NB4 (cell line): ENCODE measurements around the gene PCNT.

Source experiments
- MYC ChIP-seq: IDR thresholded peaks from 2 replicates; pipeline ENCODE4 v1.6.1; 2011; ENCODE audit warnings: low read depth, low read length
- POLR2A ChIP-seq: IDR thresholded peaks from 2 replicates; pipeline ENCODE4 v1.6.1; 2011; ENCODE audit warnings: mild to moderate bottlenecking; ENCODE audit not compliant: insufficient read length; ENCODE audit errors: extremely low read depth

DNA sequence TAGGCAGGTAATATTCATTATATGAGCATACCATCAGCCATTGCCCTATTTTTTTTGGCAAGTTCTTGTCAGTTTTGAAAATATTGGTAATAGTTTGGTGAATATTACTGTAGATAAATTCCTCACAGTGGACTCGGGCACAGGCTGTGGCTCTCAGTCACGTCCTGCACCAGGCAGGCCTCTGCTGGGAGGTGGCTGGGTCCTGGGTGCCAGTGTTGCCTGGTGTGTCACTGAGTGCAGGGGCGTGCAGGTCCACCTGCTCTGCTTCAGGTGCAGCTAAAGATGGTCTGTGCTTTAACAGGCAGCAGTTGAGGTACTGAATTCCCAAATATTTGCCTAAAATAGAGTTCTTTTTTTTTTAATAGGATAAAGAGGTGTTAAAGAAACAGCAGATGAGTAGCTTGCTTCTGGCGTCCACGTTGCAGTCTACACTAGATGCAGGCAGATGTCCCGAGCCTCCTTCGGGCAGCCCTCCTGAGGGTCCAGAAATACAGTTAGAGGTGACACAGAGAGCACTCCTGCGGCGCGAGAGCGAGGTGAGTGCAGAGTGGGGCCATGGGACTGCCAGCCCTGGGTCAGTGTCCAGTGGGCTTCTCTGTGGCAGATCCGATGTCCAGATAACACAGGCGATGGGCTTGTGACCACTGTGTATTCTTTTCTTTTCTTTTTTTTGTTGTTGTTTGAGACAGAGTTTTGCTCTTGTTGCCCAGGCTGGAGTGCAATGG is 77.4 kb downstream of the PCNT start:
- TF ChIP-seq MYC, result no peak
- TF ChIP-seq POLR2A, result no peak
